Stimulated activated CD8-positive, alpha-beta memory T cell treated with anti-CD3 and anti-CD28 coated beads, Interleukin-4, amount 100 ng/mL, for 1 hour (primary cell): ENCODE data around the gene ENGASE.

Source experiments
- DNase-seq, 2 donors: peaks; one replicate each; pipeline ENCODE4 v3.0.0-alpha.2; 2020; ENCODE audit warnings: low read depth in 2 of 2, low spot score in 1 of 2

Gene ENGASE

GRCh38 chr17:79090443-79091225 is 16.0 kb downstream of the ENGASE start:
- no peak for DNase-seq

- DNase-seq = no peak
These were observed 16.6 kb downstream of the ENGASE start for GRCh38 chr17:79091226-79091670.

GRCh38 chr17:79092567-79092966 is 17.9 kb downstream of the ENGASE start:
- no peak for DNase-seq

GRCh38 chr17:79093270-79093669 is 18.6 kb downstream of the ENGASE start:
- no peak for DNase-seq

- no peak for DNase-seq
These were observed 19.6 kb downstream of the ENGASE start for GRCh38 chr17:79094261-79094660.

GRCh38 chr17:79095345-79096055 is 20.9 kb downstream of the ENGASE start:
- DNase-seq = no peak

- no peak for DNase-seq
These were observed 21.9 kb downstream of the ENGASE start for GRCh38 chr17:79096477-79096876.

- DNase-seq = no peak
These were observed 22.8 kb downstream of the ENGASE start for GRCh38 chr17:79097226-79098055.

GRCh38 chr17:79098282-79098867 is 23.8 kb downstream of the ENGASE start:
- DNase-seq = no peak

- DNase-seq = no peak
These were observed 25.8 kb downstream of the ENGASE start for GRCh38 chr17:79100405-79100804.

GRCh38 chr17:79101111-79101673 is 26.6 kb downstream of the ENGASE start:
- no peak for DNase-seq

- no peak for DNase-seq
These were observed 27.6 kb downstream of the ENGASE start for GRCh38 chr17:79102214-79102613.

GRCh38 chr17:79104898-79105600 is 30.4 kb downstream of the ENGASE start:
- DNase-seq = no peak

GRCh38 chr17:79105937-79106336 is 31.3 kb downstream of the ENGASE start:
- no peak for DNase-seq

- no peak for DNase-seq
These were observed 32.3 kb downstream of the ENGASE start for GRCh38 chr17:79106958-79107357.

- no peak for DNase-seq
These were observed 33.0 kb downstream of the ENGASE start for GRCh38 chr17:79107499-79108231.

GRCh38 chr17:79108232-79108850 is 33.7 kb downstream of the ENGASE start:
- no peak for DNase-seq

GRCh38 chr17:79108870-79109269 is 34.2 kb downstream of the ENGASE start:
- DNase-seq = no peak

- no peak for DNase-seq
These were observed 35.0 kb downstream of the ENGASE start for GRCh38 chr17:79109584-79109983.
